H1 (cell line): ENCODE results near the gene PRKD1. TPM values are rescaled to one million over a fixed set of nuclear protein-coding genes. Genes with fewer than 3 reads are reported as not detected.

Experiments used
- CTCF ChIA-PET: fragments of 300-600 bp; sonication (Branson Sonifier 250); formaldehyde crosslinking; loops from one replicate; lab custom pipeline; 2021; ENCODE audit not compliant: partially characterized antibody; lab: Charles Lee
- POLR2A ChIA-PET: fragments of 300-600 bp; sonication (Branson Sonifier 250); formaldehyde crosslinking; loops from one replicate; lab custom pipeline; 2021; ENCODE audit warnings: inconsistent platforms; ENCODE audit not compliant: partially characterized antibody; lab: Charles Lee
- DNase-seq, 2 experiments: peaks; one replicate each; pipeline versions ENCODE4 v3.0.0 to v3.0.0-alpha.2; 2010 to 2022; ENCODE audit warnings: low spot score in 2 of 2, low read depth in 1 of 2, mixed read lengths in 1 of 2
- FAIRE-seq: peaks from 2 replicates; lab custom pipeline; 2011; peaks lifted over from hg19 to GRCh38; lab: Jason Lieb, UNC
- H2AFZ ChIP-seq: 2 replicates; pipeline ENCODE4 v1.8.1; 2012; ENCODE audit warnings: low read length, inconsistent platforms
- H2AK5ac ChIP-seq: 2 replicates; pipeline ENCODE4 v1.6.1; 2013; ENCODE audit warnings: low read depth, low read length
- H2BK120ac ChIP-seq: replicated peaks from 2 replicates; pipeline ENCODE3; 2013; ENCODE audit warnings: low read depth, low read length, inconsistent platforms
- H2BK12ac ChIP-seq: 2 replicates; pipeline ENCODE4 v1.6.1; 2013; ENCODE audit warnings: low read depth, low read length
- H2BK15ac ChIP-seq: 2 replicates; pipeline ENCODE4 v1.6.1; 2013; ENCODE audit warnings: low read length
- H2BK20ac ChIP-seq: 2 replicates; pipeline ENCODE4 v1.6.1; 2013; ENCODE audit warnings: low read length
- H2BK5ac ChIP-seq: 2 replicates; pipeline ENCODE4 v1.6.1; 2013; ENCODE audit warnings: low read depth, low read length
- H3K14ac ChIP-seq: 2 replicates; pipeline ENCODE4 v1.6.1; 2013; ENCODE audit warnings: inconsistent platforms; ENCODE audit not compliant: insufficient read length
- H3K18ac ChIP-seq: 2 replicates; pipeline ENCODE4 v1.6.1; 2013; ENCODE audit warnings: low read length; ENCODE audit errors: extremely low read depth
- H3K23ac ChIP-seq: 2 replicates; pipeline ENCODE4 v1.6.1; 2013; ENCODE audit warnings: inconsistent platforms; ENCODE audit not compliant: insufficient read length
- H3K23me2 ChIP-seq: 2 replicates; pipeline ENCODE4 v1.6.1; 2013; ENCODE audit warnings: low read depth, low read length
- H3K27ac ChIP-seq: 2 replicates; pipeline ENCODE4 v1.6.1; 2011; ENCODE audit warnings: low read depth, low read length, inconsistent platforms
- H3K27me3 ChIP-seq, 4 experiments: replicated peaks in 1 of 4; 1 replicate in 1 of 4; 2 replicates in 3 of 4; pipeline versions ENCODE4 v1.6.1 to v1.8.1; 2011 to 2013; ENCODE audit warnings: low read length in 3 of 4, mild to moderate bottlenecking in 3 of 4, inconsistent platforms in 2 of 4, mixed read lengths in 2 of 4, moderate library complexity in 1 of 4; ENCODE audit not compliant: control insufficient read depth in 3 of 4, insufficient read depth in 3 of 4; ENCODE audit errors: extremely low read depth in 1 of 4
- H3K36me3 ChIP-seq, 4 experiments: 2 replicates each; pipeline versions ENCODE4 v1.6.1 to v1.8.1; 2011 to 2013; ENCODE audit warnings: mild to moderate bottlenecking in 4 of 4, low read length in 3 of 4, moderate library complexity in 2 of 4, control low read depth in 1 of 4, inconsistent platforms in 1 of 4; ENCODE audit not compliant: insufficient read depth in 4 of 4, control insufficient read depth in 2 of 4
- H3K4ac ChIP-seq: replicated peaks from 2 replicates; pipeline ENCODE3; 2013; ENCODE audit warnings: low read length, low read depth, mixed read lengths, inconsistent platforms; ENCODE audit not compliant: insufficient read length
- H3K4me1 ChIP-seq, 4 experiments: replicated peaks in 1 of 4; 1 replicate in 1 of 4; 2 replicates in 3 of 4; pipeline versions ENCODE4 v1.6.1 to v1.8.1; 2011 to 2013; ENCODE audit warnings: low read length in 3 of 4, inconsistent platforms in 2 of 4, mixed read lengths in 1 of 4; ENCODE audit not compliant: insufficient read depth in 4 of 4, control insufficient read depth in 3 of 4
- H3K4me2 ChIP-seq, 2 experiments: 2 replicates each; pipeline versions ENCODE4 v1.6.1 to v1.8.1; 2011 to 2013; ENCODE audit warnings: low read depth in 2 of 2, low read length in 2 of 2, control low read depth in 1 of 2, inconsistent platforms in 1 of 2, mild to moderate bottlenecking in 1 of 2; ENCODE audit not compliant: insufficient read depth in 1 of 2
- H3K4me3 ChIP-seq, 4 experiments: fragments of 200-600, 300-600 bp in 1 of 4; sonication (generic), shearing (Covaris generic), sonication (Bioruptor Twin) in 1 of 4; 2 replicates each; pipeline versions ENCODE4 v1.5.1 to v1.8.1; 2011 to 2016; ENCODE audit warnings: low read length in 4 of 4, low read depth in 3 of 4, control low read depth in 2 of 4, inconsistent platforms in 2 of 4, mild to moderate bottlenecking in 2 of 4, mixed read lengths in 1 of 4, moderate library complexity in 1 of 4; ENCODE audit not compliant: insufficient read depth in 2 of 4; ENCODE audit errors: extremely low read depth in 1 of 4
- H3K56ac ChIP-seq: replicated peaks from 2 replicates; pipeline ENCODE3; 2013; ENCODE audit warnings: low read depth, mild to moderate bottlenecking, mixed read lengths, low read length, inconsistent platforms; ENCODE audit not compliant: insufficient read length
- H3K79me1 ChIP-seq: 2 replicates; pipeline ENCODE4 v1.6.1; 2013; ENCODE audit warnings: low read depth, low read length, control low read depth
- H3K79me2 ChIP-seq, 2 experiments: 2 replicates each; pipeline versions ENCODE4 v1.6.1 to v1.8.1; 2012 to 2013; ENCODE audit warnings: low read length in 2 of 2, mild to moderate bottlenecking in 2 of 2, inconsistent platforms in 1 of 2; ENCODE audit not compliant: insufficient read depth in 2 of 2, control insufficient read depth in 1 of 2
- H3K9ac ChIP-seq, 4 experiments: replicated peaks in 1 of 4; 1 replicate in 1 of 4; 2 replicates in 3 of 4; pipeline versions ENCODE4 v1.6.1 to v1.8.1; 2011 to 2013; ENCODE audit warnings: low read depth in 3 of 4, low read length in 3 of 4, control low read depth in 2 of 4, mild to moderate bottlenecking in 2 of 4, moderate library complexity in 2 of 4, inconsistent platforms in 1 of 4; ENCODE audit errors: extremely low read depth in 1 of 4
- H3K9me3 ChIP-seq, 2 experiments: 2 replicates each; pipeline versions ENCODE4 v1.6.1 to v1.8.1; 2012 to 2013; ENCODE audit warnings: mild to moderate bottlenecking in 2 of 2, moderate library complexity in 2 of 2, control low read depth in 1 of 2, inconsistent platforms in 1 of 2, low read depth in 1 of 2, low read length in 1 of 2, mixed read lengths in 1 of 2; ENCODE audit not compliant: insufficient read depth in 2 of 2
- H4K20me1 ChIP-seq, 2 experiments: replicated peaks in 1 of 2; 2 replicates each; pipeline versions ENCODE3 to v1.8.1; 2011 to 2013; ENCODE audit warnings: inconsistent platforms in 2 of 2, low read length in 2 of 2, mild to moderate bottlenecking in 1 of 2; ENCODE audit not compliant: insufficient read depth in 2 of 2, control insufficient read depth in 1 of 2
- H4K5ac ChIP-seq: 2 replicates; pipeline ENCODE4 v1.6.1; 2013; ENCODE audit warnings: low read length, low read depth, mixed read lengths, inconsistent platforms; ENCODE audit not compliant: insufficient read length
- H4K8ac ChIP-seq: 2 replicates; pipeline ENCODE4 v1.8.0; 2013; ENCODE audit warnings: mild to moderate bottlenecking, moderate library complexity, low read length, inconsistent platforms; ENCODE audit not compliant: insufficient read depth; ENCODE audit errors: extremely low read depth
- H4K91ac ChIP-seq: replicated peaks from 2 replicates; pipeline ENCODE3; 2013; ENCODE audit warnings: low read length, mixed read lengths, inconsistent platforms; ENCODE audit not compliant: insufficient read length
- CBX5 ChIP-seq: fragments of 300-800, 300-1000 bp; sonication (generic); IDR thresholded peaks from 2 replicates; pipeline ENCODE4 v1.7.1; 2016; ENCODE audit warnings: antibody characterized with exemption, low read length, low read depth
- GABPA ChIP-seq: IDR thresholded peaks from 2 replicates; pipeline ENCODE4 v1.6.1; 2011; ENCODE audit warnings: mild to moderate bottlenecking, low read length, moderate library complexity, borderline replicate concordance; ENCODE audit not compliant: insufficient read depth
- JUND ChIP-seq: IDR thresholded peaks from 2 replicates; pipeline ENCODE4 v1.6.1; 2011; ENCODE audit warnings: mild to moderate bottlenecking, improper control_type of control experiment, low read length
- KDM1A ChIP-seq: fragments of 200-600, 300-600 bp; sonication (generic); IDR thresholded peaks from 2 replicates; pipeline ENCODE4 v1.7.1; 2016; ENCODE audit warnings: mild to moderate bottlenecking, low read length, borderline replicate concordance
- POLR2AphosphoS5 ChIP-seq: IDR thresholded peaks from 2 replicates; pipeline ENCODE4 v1.6.1; 2011; ENCODE audit warnings: low read depth, low read length
- RAD21 ChIP-seq, 2 experiments: IDR thresholded peaks in 1 of 2; conservative IDR thresholded peaks in 1 of 2; 2 replicates each; pipeline ENCODE4 v1.6.1; 2011; ENCODE audit warnings: low read depth in 2 of 2, low read length in 2 of 2, improper control_type of control experiment in 1 of 2, inconsistent platforms in 1 of 2, mild to moderate bottlenecking in 1 of 2, moderate library complexity in 1 of 2
- RBBP5 ChIP-seq: IDR thresholded peaks from 2 replicates; pipeline ENCODE4 v1.7.1; 2012; ENCODE audit warnings: low read depth, mild to moderate bottlenecking, inconsistent platforms, low read length, moderate library complexity, borderline replicate concordance
- RFX5 ChIP-seq: IDR thresholded peaks from 2 replicates; pipeline ENCODE4 v1.6.1; 2011; ENCODE audit warnings: low read depth, low read length, improper control_type of control experiment, borderline replicate concordance
- RNF2 ChIP-seq: fragments of 200-900, 300-1000 bp; sonication (generic); IDR thresholded peaks from 2 replicates; pipeline ENCODE4 v1.7.1; 2016; ENCODE audit warnings: borderline replicate concordance, low read depth, mild to moderate bottlenecking, antibody characterized with exemption, low read length; ENCODE audit not compliant: poor library complexity, severe bottlenecking; ENCODE audit errors: missing control alignments
- SAP30 ChIP-seq: fragments of 300-600 bp; sonication (generic); IDR thresholded peaks from 2 replicates; pipeline ENCODE4 v1.7.1; 2012; ENCODE audit warnings: low read length, moderate library complexity, mild to moderate bottlenecking, inconsistent platforms; ENCODE audit not compliant: insufficient read depth, insufficient replicate concordance
- SP2 ChIP-seq: IDR thresholded peaks from 2 replicates; pipeline ENCODE4 v1.6.1; 2012; ENCODE audit warnings: mild to moderate bottlenecking, low read length, inconsistent platforms
- SP4 ChIP-seq: IDR thresholded peaks from 2 replicates; pipeline ENCODE4 v1.6.1; 2012; ENCODE audit warnings: low read length, inconsistent platforms
- TBP ChIP-seq: IDR thresholded peaks from 2 replicates; pipeline ENCODE4 v1.6.1; 2011; ENCODE audit warnings: low read depth, low read length, improper control_type of control experiment
- TEAD4 ChIP-seq: IDR thresholded peaks from 2 replicates; pipeline ENCODE4 v1.6.1; 2012; ENCODE audit warnings: low read depth, low read length, inconsistent platforms, mixed read lengths
- WGBS, 2 experiments: shearing (Covaris generic) in 1 of 2; methylation state at CpG; one replicate each; pipeline versions ENCODE4 v1.1.6 to v1.1.7; 2013 to 2015; ENCODE audit warnings: low lambda C conversion rate in 2 of 2, mixed read lengths in 2 of 2, inconsistent platforms in 1 of 2, low coverage in 1 of 2, missing lambda C conversion rate in 1 of 2; ENCODE audit not compliant: insufficient replicate concordance in 2 of 2, insufficient coverage in 1 of 2, insufficient read length in 1 of 2; ENCODE audit errors: extremely low coverage in 1 of 2, missing lambda C conversion rate in 1 of 2; 5-methylcytosine and 5-hydroxymethylcytosine counted together
- polyA plus RNA-seq, 7 experiments: library from polyadenylated mRNA; depleted of rRNA in 3 of 7; stranded (reverse) in 5 of 7; unstranded in 2 of 7; fragments of >200 nt in 5 of 7; fragments of 200-250 nt in 2 of 7; gene quantifications; 1 replicate in 5 of 7; 2 replicates in 1 of 7; 4 replicates in 1 of 7; pipeline versions ENCODE4 v1.2.1 to v1.2.3, GENCODE V29; 2011 to 2013; ENCODE audit warnings: missing spikeins in 2 of 7, mixed read lengths in 2 of 7
- total RNA-seq: library from RNA; stranded (reverse); fragmentation: NEBNext Ultra II Directional; extraction: Animal tissue kit (Norgen Biotek cat#: 25700); gene quantifications from 2 replicates; pipeline ENCODE4 v1.2.1, GENCODE V29; 2021

Gene PRKD1
- total and polyA plus RNA-seq, 2 of the 8 experiments (the other 6 are each of a cell fraction or from before 2014, with no cell fraction given) = 3.6 to 6.8 TPM

DNA sequence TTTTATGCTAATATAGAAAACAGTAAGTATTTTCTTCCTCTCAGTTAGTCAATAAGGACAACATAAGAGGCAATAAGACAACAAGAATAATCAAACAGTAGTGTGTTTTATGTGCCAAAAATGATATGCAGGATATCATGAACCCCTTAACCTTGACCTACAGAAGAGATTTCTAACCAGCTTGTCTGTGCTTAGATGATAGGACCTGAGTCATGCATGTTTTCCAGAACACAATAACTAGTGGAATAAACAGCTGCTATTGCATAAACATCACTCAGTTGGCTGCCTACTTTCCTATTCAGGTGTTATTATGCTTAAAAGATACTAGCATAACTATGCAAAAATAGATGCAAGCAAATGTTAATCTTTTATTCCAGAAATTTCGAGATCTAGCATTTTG, 282.5 kb downstream of the PRKD1 start:
- POLR2A ChIA-PET = no interaction called here
- Histone ChIP-seq H4K8ac (no peak overlapping the region), H3K27ac (no peak overlapping the region), H3K36me3 (peaks cover 0 to 10% (median 3%) of the 10 kb centered on the region in 4 experiments; a peak in 4 of 8 replicates), H2AK5ac (no peak overlapping the region), H2AFZ (no peak overlapping the region), H2BK15ac (no peak overlapping the region), H4K91ac (no peak overlapping the region), H3K14ac (no peak overlapping the region), H4K20me1 (no peaks in the 10 kb centered on the region), H3K4ac (no peak overlapping the region), H3K9ac (no peak overlapping the region), H2BK120ac (no peak overlapping the region), H3K4me1 (0 out of 7 replicates have a peak, but pooled peaks cover 0 to 6% (median 0%) of the 10 kb centered on the region in 4 experiments), H3K79me2 (no peaks in the 10 kb centered on the region), H3K56ac (no peak overlapping the region), H2BK12ac (no peak overlapping the region), H3K9me3 (peaks cover 19 to 25% of the 10 kb centered on the region in 2 experiments), H4K5ac (no peak overlapping the region), H3K27me3 (no peaks in the 10 kb centered on the region), H3K23me2 (no peaks in the 10 kb centered on the region), H3K79me1 (no peaks in the 10 kb centered on the region), H3K4me3 (no peak overlapping the region), H3K18ac (no peak overlapping the region), H2BK5ac (no peak overlapping the region), H3K23ac (no peak overlapping the region), H2BK20ac (no peak overlapping the region), H3K4me2 (no peak overlapping the region)
- 95% methylated on average over 1 of the region's 1 CpG; no CpG with 5 or more reads in 1 of the 2 experiments for WGBS, 2 experiments
- DNase-seq = no peak
- CTCF ChIA-PET = no interaction called here
- no peak for FAIRE-seq
- TF ChIP-seq JUND (no peak), KDM1A (no peak), SP4 (no peak), RFX5 (no peak), RNF2 (no peak), TBP (no peak), CBX5 (no peak), TEAD4 (no peak), GABPA (no peak), SP2 (no peak), RAD21 (IDR thresholded peaks at IDR 0.05 in 1 of 2, conservative IDR thresholded peaks at IDR 0.05 in 1 of 2; ENCODE audit: low read depth in 2 of 2, low read length in 2 of 2) (no peak), SAP30 (no peak), RBBP5 (no peak), POLR2AphosphoS5 (no peak)
